Measurements from ENCODE around the gene UGT1A4.

The UGT1A4 gene

DNA sequence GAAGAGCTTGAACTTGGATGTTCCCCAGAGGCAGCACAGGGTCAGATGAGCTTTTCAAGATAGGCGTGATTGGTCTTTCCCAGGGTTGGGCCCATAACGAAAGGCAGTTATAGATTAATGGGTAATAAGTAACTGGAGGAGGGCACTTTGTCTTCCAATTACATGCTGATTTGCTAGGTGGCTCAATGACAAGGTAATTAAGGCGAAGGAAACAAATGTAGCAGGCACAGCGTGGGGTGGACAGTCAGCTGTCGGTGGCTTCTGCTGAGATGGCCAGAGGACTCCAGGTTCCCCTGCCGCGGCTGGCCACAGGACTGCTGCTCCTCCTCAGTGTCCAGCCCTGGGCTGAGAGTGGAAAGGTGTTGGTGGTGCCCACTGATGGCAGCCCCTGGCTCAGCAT is at the start of gene UGT1A4:
Gene UGT1A4, plus strand, starts transcription at position 185 of the 400 bp plus-strand sequence. Its CDS starts 85 bp downstream, at position 270.
- DNase-seq: no peak

GRCh38 chr2:233671290-233672161 is 47.0 kb upstream of the UGT1A4 start, which contains the start of gene UGT1A9:
Gene UGT1A9, plus strand, starts transcription at chr2:233671898. Its CDS starts 37 bp downstream, at chr2:233671935.
- DNase-seq: no peak

DNA sequence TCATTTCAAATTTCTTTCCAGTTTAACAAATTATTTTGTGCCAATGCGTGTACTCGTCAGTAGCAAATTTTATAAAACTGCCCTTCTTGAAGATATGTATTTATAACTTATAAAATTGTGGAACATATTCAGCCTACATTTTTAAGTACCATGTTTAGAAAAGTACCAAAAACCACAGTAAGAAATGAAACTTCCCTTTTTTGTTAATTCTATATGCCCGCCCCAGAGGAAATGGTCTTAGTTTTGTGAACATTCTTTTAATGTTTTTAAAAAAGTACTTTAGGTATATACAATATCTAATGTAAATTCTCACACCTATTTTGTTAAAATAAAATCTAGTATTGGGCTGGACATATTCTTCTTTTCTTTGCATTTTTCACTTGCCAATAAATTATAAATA is 45.6 kb upstream of the UGT1A4 start:
- DNase-seq: no peak

GRCh38 chr2:233673896-233674295 is 44.6 kb upstream of the UGT1A4 start:
- no peak for DNase-seq

DNA sequence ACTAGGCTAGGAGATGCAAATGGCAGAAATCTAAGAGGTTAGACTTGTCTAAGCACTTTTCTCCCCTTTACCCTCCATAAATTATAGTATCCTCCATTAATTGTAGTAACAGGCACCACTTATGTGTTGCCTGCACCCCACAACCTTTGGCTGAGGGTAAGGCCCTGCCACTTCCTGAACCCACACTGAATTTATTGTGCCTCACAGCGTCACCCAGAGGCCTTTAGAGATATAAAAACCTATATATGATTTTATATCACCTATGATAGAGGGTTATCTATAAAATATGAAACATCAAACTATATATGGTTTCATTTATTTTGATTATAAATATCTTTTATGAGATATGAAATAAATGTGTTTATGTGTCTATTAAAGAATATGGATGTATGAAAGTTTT is 44.2 kb upstream of the UGT1A4 start:
- no peak for DNase-seq

DNA sequence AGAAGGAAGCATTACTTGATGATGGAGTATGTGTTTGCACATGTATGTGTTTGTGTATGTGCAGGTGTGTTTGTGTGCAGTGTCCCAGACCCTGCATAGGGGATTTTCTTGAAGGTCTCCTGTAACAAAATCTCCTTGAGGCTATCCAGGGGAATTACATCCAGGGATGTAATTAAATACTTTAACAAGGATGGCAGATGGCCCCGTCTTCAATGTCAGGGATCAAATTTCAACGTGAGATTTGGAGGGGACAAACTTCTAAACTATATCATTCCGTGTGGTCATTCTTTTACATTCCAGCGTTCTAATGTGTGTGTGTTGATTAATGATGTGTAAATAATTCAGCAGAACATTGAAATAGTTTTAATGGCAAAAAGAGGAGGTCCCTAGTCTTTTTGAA is 43.5 kb upstream of the UGT1A4 start:
- no peak for DNase-seq

DNA sequence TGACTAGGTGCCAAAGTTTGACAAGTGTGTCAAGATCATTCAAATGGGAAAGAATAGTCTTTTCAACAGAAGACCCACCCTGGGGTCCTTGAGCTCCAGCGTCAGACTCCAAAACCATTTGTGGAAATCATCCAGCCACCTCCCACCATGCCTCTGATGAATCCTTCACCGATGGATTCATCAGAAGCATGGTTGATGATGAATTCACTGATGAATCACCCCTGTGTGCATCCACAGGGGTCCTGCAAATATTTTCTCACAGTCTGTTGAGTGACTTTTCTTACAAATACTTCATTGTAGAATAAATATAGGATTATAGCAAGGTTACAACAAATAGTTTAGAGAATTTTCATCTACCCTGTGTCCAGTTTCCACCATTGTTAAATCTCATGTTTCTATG is 42.5 kb upstream of the UGT1A4 start:
- no peak for DNase-seq

- no peak for DNase-seq
Measured at GRCh38 chr2:233679196-233679595, 39.3 kb upstream of the UGT1A4 start.

DNA sequence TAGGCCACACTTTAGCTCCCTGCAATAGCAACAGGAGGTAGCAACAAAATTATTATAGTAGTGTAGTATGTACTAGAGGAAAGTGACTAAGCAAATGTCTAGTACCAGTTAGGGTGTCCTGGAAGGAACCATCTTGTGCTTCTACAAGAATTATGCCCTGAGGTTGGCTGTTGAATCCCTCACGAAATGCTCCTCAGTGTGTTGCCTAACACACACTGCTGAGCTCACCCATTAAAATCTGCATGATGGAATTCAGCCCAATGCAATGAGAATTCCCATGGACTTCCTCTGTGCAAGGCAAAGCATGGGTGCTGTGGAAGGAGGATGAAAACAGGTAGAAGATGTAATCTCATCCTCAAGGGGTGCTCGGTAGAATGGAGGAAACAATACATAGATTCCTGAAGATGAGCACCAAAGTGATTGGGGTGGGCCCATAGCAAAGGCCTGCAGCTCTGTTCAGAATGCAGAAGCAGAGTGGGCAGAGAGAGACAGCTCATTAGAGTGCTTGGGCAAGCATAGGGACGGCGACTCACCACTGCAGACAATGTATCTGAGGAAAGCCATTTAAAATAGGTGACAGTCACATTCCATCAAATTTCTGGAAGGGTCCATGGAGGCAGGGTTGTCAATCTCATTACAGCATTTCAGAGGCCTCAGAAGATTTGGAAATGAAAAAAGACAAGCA is 38.0 kb upstream of the UGT1A4 start:
- no peak for DNase-seq

DNA sequence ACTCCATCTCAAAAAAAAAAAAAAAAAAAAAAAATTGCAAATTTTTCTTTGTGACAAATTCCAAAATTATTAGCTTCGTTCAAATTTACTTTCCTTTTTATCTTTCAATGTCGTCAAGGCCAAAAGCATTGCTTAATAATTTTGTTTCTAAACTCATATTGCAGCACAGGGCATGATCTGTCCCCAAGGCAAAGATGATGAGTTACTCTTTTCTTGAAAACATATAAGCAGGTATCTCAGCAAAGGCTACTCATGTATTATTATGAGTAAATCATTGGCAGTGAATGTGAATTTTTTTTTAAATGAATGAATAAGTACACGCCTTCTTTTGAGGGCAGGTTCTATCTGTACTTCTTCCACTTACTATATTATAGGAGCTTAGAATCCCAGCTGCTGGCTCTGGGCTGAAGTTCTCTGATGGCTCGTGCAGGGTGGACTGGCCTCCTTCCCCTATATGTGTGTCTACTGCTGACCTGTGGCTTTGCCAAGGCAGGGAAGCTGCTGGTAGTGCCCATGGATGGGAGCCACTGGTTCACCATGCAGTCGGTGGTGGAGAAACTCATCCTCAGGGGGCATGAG is 36.9 kb upstream of the UGT1A4 start, which contains the start of gene UGT1A7:
Gene UGT1A7, plus strand, starts transcription at position 381 of the 579 bp plus-strand sequence. Its CDS starts 37 bp downstream, at position 418.
- no peak for DNase-seq

DNA sequence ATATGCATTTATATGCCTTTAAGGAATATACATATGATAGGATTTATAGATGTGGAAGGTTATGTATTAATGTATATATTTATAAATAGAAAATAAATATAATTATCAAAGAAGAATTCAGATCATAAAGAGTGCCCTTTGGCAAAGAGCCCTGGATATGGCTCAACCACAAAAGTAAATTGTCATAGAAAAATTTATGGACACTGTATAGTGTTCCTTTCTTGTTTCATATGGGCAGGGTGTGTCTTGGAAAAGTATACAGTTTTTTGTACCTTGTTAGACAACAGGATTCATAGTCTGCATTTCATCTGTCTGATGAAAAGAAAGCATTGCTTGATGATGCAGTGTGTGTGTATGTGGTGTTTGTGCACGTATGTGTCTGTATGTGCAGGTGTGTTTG is 33.9 kb upstream of the UGT1A4 start:
- DNase-seq: no peak

DNA sequence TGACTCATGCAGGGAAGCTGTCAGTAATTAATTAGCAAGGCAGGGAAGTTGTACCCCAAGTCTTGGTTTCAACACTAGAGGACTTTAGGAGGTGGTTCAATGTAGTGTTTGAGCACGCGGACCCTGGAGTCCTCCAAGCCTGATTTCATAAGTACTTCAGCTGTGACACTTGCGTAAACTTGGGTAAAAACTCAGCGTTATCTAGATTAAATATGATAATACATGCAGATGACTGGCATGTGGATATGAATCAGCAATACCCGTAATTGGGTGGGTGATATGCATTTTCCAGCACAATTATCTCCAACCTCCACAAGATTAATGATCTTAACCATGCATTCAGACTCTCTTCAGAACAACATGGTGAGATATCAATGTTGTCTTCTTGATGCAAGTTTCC is 31.6 kb upstream of the UGT1A4 start:
- DNase-seq: no peak

DNA sequence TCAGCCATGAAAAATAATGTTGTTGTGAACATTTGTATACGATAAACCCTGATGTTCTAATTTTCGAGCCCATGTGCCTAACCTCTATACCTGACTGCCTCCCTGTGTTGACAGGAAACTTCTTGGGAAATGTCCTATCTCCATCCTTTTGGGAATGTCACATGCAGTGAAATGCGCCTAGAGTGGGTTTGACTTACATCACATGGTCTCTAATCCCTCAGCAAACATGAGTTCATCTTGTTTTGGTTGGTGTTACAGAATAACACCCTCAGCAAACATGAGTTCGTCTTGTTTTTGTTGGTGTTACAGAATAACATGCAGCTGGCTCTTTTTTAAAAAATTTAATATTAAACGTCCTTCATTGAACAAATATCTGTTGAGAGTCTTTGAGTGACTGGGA is 30.2 kb upstream of the UGT1A4 start:
- no peak for DNase-seq

DNA sequence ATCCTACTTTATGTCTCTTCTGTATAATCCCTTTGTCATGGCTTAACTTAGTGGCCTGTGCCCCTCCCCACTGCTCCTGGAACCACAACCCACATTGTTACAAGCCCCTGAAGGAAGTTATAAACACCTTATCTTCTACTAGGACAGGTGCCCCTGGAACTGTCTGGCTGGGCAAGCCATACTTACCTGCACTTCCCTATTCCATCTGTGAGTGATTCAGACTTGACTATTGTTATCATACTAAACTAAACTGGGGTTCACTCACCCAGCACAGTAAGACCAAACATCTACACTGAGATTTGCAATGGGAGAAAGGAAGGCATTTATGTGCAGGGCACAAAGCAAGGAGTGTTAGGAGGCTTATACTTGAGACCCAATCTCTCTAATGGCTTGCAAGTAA is 29.5 kb upstream of the UGT1A4 start:
- DNase-seq: no peak

GRCh38 chr2:233689501-233689900 is 29.0 kb upstream of the UGT1A4 start:
- DNase-seq: no peak

- no peak for DNase-seq
Measured at GRCh38 chr2:233690444-233690843, 28.1 kb upstream of the UGT1A4 start.

- DNase-seq: no peak
Measured at GRCh38 chr2:233691443-233692433, 26.8 kb upstream of the UGT1A4 start.

- DNase-seq: no peak
Measured at GRCh38 chr2:233692648-233693047, 25.9 kb upstream of the UGT1A4 start, which contains the start of gene UGT1A6. Gene UGT1A6, plus strand, starts transcription at chr2:233692890. Its CDS starts 115 bp downstream, at chr2:233693005.

- no peak for DNase-seq
Measured at GRCh38 chr2:233693963-233694362, 24.6 kb upstream of the UGT1A4 start.

DNA sequence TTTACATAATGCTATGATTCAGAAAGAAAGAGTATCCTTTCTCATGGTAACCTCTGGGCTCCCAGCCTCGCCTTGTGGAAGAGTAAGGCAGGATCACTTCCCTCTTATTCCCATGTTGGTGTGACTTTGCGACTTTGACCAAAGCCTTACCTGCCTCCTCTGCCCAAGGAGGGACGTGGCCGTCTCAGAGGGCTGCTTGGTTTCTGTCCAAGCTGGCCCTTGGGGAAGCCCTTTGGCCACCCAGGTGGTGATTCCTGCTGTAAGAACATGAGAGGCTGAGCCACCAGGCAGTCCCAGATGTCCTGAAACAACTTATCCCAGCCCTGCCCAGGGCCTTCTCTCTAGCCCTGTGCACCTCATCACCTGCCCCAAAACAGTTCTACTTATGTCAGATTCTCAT is 19.8 kb upstream of the UGT1A4 start:
- no peak for DNase-seq

- no peak for DNase-seq
Measured at GRCh38 chr2:233699424-233700027, 19.0 kb upstream of the UGT1A4 start.

Data from GDM1 (cell line).